BLaER1 (cell line): ENCODE results near the gene TRIM65.

Experiments
- H3K27ac ChIP-seq: shearing (Covaris generic); formaldehyde crosslinking; 2 replicates; pipeline ENCODE4 v1.8.1; 2022
- H3K27me3 ChIP-seq: shearing (Covaris generic); formaldehyde crosslinking; 2 replicates; pipeline ENCODE4 v1.8.1; 2022
- H3K36me3 ChIP-seq: shearing (Covaris generic); formaldehyde crosslinking; 2 replicates; pipeline ENCODE4 v1.8.1; 2022
- H3K4me1 ChIP-seq: shearing (Covaris generic); formaldehyde crosslinking; 2 replicates; pipeline ENCODE4 v1.8.1; 2022
- H3K4me2 ChIP-seq: shearing (Covaris generic); formaldehyde crosslinking; 2 replicates; pipeline ENCODE4 v1.8.1; 2022
- H3K4me3 ChIP-seq: shearing (Covaris generic); formaldehyde crosslinking; 2 replicates; pipeline ENCODE4 v1.8.1; 2022
- H3K9ac ChIP-seq: shearing (Covaris generic); formaldehyde crosslinking; 2 replicates; pipeline ENCODE4 v1.8.1; 2022
- H3K9me3 ChIP-seq: shearing (Covaris generic); formaldehyde crosslinking; 2 replicates; pipeline ENCODE4 v1.8.1; 2022
- H4K20me1 ChIP-seq: shearing (Covaris generic); formaldehyde crosslinking; 2 replicates; pipeline ENCODE4 v1.8.1; 2022
- Cebpa-rat ChIP-seq: shearing (Covaris generic); IDR thresholded peaks from 2 replicates; pipeline ENCODE4 v1.8.1; 2022

The TRIM65 gene

DNA sequence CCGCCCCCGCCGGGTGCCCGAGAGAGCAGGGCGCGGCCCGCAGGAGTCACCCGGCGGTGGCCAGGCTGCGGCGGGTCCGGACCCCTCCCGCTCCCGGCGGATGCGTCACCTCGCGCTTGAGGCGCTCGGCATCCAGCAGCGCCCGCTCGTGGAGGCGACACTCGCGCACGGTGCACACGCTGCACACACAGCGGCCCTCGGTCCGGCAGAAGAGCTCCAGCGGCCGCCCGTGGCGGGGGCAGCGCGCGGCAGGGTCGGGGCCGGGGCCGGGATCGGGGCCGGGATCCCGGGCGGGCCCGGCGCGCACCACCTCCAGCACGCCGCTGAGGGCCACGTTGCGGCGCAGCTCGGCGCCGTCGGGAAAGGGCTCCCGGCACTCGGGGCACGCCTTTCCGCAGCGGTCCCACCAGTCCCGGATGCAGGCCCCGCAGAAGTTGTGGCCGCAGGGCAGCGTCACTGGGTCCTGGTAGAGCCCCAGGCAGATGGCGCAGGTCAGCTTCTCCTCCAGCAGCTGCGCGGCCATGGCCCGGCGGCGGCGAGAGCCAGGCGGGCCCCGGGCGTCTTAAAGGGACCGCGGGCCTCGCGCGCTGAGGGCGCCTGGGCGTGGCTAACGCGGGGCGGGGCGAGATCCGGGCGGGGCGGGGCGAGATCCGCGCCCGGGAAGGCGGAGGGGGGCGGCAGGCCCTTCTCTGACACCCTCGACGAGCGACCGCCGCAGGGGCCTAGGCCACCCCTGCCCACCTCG lies at the start of gene TRIM65:
Gene TRIM65 (minus strand): TSS at position 537 of the 745 bp plus-strand sequence. CDS start 14 bp downstream, at position 523.
- Histone ChIP-seq H4K20me1 (peaks cover 35% of the 10 kb centered on the region), H3K36me3 (peaks cover 53% of the 10 kb centered on the region), H3K9me3 (no peaks in the 10 kb centered on the region), H3K4me3 (peak within 1 kb of the TSS; percentile 90), H3K27ac (peak within 1 kb of the TSS; percentile 96), H3K27me3 (no peaks in the 10 kb centered on the region), H3K9ac (peak within 1 kb of the TSS; percentile 91), H3K4me1 (peaks cover 50% of the 10 kb centered on the region), H3K4me2 (peak within 1 kb of the TSS; percentile 98)
- no peak for TF ChIP-seq Cebpa-rat

DNA sequence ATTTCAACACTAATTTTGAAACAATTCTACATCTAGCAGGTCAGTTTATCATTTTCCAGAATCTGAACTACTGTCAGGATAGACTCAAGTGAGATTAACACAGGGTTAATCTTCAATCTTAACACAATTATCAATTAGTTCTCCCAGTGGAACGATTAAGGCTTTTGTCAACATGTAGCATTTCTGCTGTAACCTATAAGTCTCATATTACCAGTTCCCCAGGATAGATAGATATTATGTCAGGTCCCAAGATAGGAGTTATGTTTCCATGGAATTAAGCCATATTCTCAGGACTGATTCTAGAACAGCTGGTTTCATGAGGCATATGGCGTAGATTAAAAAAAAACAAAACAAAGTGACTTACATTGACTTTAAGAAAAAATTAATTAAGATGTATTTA lies 48.5 kb upstream of the TRIM65 start:
- H3K27me3 ChIP-seq: no peaks in the 10 kb centered on the region
- peaks cover 66% of the 10 kb centered on the region for H3K36me3 ChIP-seq
- no peaks in the 10 kb centered on the region for H3K9me3 ChIP-seq
- no peak overlapping the region for H3K4me3 ChIP-seq
- no peak overlapping the region for H3K9ac ChIP-seq
- H4K20me1 ChIP-seq: no peaks in the 10 kb centered on the region
- no peak overlapping the region for H3K4me2 ChIP-seq
- TF ChIP-seq Cebpa-rat: no peak
- H3K4me1 ChIP-seq: peaks cover 24% of the 10 kb centered on the region
- no peak overlapping the region for H3K27ac ChIP-seq

GRCh38 chr17:75943491-75943890 lies 46.7 kb upstream of the TRIM65 start:
- no peaks in the 10 kb centered on the region for H3K9me3 ChIP-seq
- H3K36me3 ChIP-seq: peaks cover 49% of the 10 kb centered on the region
- H3K4me2 ChIP-seq: no peak overlapping the region
- no peaks in the 10 kb centered on the region for H3K27me3 ChIP-seq
- H3K4me1 ChIP-seq: peaks cover 20% of the 10 kb centered on the region
- H3K27ac ChIP-seq: no peak overlapping the region
- no peak for TF ChIP-seq Cebpa-rat
- no peak overlapping the region for H3K4me3 ChIP-seq
- H4K20me1 ChIP-seq: no peaks in the 10 kb centered on the region
- no peak overlapping the region for H3K9ac ChIP-seq

GRCh38 chr17:75942473-75942872 lies 45.7 kb upstream of the TRIM65 start:
- Histone ChIP-seq H3K27me3 (no peaks in the 10 kb centered on the region), H3K9me3 (no peaks in the 10 kb centered on the region), H3K36me3 (peaks cover 39% of the 10 kb centered on the region), H3K27ac (no peak overlapping the region), H3K4me2 (no peak overlapping the region), H3K4me1 (peaks cover 20% of the 10 kb centered on the region), H3K4me3 (no peak overlapping the region), H4K20me1 (no peaks in the 10 kb centered on the region), H3K9ac (no peak overlapping the region)
- TF ChIP-seq Cebpa-rat: no peak

- Histone ChIP-seq H3K9ac (no peak overlapping the region), H3K4me2 (peak overlapping the region; percentile 95), H4K20me1 (no peaks in the 10 kb centered on the region), H3K27ac (no peak overlapping the region), H3K4me1 (peaks cover 20% of the 10 kb centered on the region), H3K9me3 (no peaks in the 10 kb centered on the region), H3K36me3 (peaks cover 28% of the 10 kb centered on the region), H3K27me3 (no peaks in the 10 kb centered on the region), H3K4me3 (peak overlapping the region; percentile 85)
- no peak for TF ChIP-seq Cebpa-rat
Measured at GRCh38 chr17:75941442-75941819, 44.7 kb upstream of the TRIM65 start.

DNA sequence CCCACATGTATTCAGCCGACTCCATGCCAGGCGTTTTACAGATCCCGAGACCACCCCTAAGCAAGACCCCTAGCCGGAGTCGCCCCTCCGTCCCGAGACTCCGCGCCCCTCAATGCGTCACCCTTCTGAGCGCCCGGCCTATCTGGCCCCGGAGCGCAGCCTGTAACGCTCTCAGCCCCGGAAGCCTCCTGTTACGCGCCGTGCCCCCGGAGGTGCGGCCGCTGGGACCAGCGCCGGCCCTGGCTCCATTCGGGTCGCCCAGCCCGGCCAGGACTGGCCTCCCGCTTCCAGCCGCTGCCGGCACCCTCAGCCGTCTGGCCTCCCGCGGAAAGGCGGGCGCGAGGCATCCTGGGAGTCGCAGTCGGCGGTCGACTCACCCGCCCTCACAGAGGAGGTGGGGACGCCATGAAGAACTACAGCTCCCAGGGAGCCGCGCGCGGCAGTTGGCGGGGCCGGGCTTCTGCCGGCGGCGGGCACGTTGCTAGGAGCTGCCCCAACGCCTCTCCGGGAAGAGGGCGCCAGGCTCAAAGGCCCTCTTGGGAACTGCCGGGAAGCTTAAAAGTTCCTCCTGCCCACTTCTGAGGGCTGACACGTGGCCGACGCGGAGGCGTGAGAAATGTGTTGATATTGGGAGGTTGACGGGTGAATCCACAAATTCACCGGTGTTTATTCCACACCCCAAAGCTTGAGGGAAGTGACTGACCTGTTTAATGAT lies 44.1 kb upstream of the TRIM65 start, which contains the start of gene FBF1:
Gene FBF1 (minus strand): TSS at position 316 of the 715 bp plus-strand sequence. CDS start 2,893 bp downstream, outside the sequence.
- Histone ChIP-seq H4K20me1 (no peaks in the 10 kb centered on the region), H3K4me2 (peak within 1 kb of the TSS; percentile 95), H3K27me3 (no peaks in the 10 kb centered on the region), H3K36me3 (peaks cover 23% of the 10 kb centered on the region), H3K4me1 (peaks cover 20% of the 10 kb centered on the region), H3K4me3 (peak within 1 kb of the TSS; percentile 85), H3K9ac (peak within 1 kb of the TSS; percentile 88), H3K9me3 (no peaks in the 10 kb centered on the region), H3K27ac (peak within 1 kb of the TSS; percentile 81)
- TF ChIP-seq Cebpa-rat: no peak

DNA sequence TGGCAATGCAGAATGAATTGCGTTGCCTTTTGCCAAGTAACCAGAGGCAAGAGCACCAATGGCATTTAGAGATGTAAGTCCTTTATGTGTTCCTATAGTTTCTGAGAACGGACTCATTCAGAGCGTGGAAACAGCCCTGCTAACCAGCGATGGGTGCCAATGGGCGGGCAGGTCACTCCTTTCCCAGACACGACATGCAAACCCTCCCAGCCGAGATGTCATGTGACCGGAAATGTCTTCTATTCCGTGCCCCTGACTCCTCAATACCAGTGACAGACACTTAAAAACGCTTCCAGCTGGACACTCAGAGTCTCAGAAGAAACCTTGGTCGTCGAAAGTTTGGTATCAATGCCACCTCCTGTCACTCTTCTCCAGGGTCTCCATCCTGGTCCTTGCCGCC lies 40.9 kb upstream of the TRIM65 start:
- no peak overlapping the region for H3K9ac ChIP-seq
- no peaks in the 10 kb centered on the region for H4K20me1 ChIP-seq
- H3K4me1 ChIP-seq: peaks cover 20% of the 10 kb centered on the region
- H3K4me2 ChIP-seq: no peak overlapping the region
- H3K27ac ChIP-seq: no peak overlapping the region
- no peak overlapping the region for H3K4me3 ChIP-seq
- 0 out of 2 replicates have a peak, but pooled peaks cover under 1% of the 10 kb centered on the region for H3K36me3 ChIP-seq
- no peaks in the 10 kb centered on the region for H3K9me3 ChIP-seq
- no peak for TF ChIP-seq Cebpa-rat
- H3K27me3 ChIP-seq: no peaks in the 10 kb centered on the region

GRCh38 chr17:75933808-75934207 lies 37.1 kb upstream of the TRIM65 start:
- Histone ChIP-seq H3K4me3 (no peak overlapping the region), H3K27ac (no peak overlapping the region), H3K36me3 (no peaks in the 10 kb centered on the region), H3K9ac (no peak overlapping the region), H3K27me3 (no peaks in the 10 kb centered on the region), H3K4me2 (no peak overlapping the region), H3K4me1 (peaks cover 7% of the 10 kb centered on the region; the same call in 1 of the 2 replicates), H4K20me1 (no peaks in the 10 kb centered on the region), H3K9me3 (no peaks in the 10 kb centered on the region)
- TF ChIP-seq Cebpa-rat: no peak

DNA sequence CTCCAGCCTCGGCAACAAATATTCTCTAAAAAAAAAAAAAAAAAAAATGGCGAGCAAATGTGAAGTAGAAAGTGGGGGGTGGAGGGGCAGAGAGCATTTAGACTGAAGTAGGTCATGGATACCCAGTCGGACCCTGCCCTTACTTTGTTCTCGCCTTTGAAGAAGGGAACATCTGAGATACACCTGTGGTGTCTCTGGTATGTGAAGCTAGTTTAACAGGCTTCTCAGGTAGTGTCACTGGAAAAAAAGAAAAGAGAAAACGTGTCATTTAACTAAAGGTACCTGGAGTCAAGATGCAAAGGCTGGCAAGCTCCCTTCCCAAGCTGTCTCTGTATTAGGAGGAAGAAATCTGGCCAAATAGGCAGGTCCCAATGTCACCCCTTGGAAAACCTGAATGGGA lies 36.1 kb upstream of the TRIM65 start:
- no peak for TF ChIP-seq Cebpa-rat
- Histone ChIP-seq H3K9ac (no peak overlapping the region), H3K27ac (no peak overlapping the region), H3K36me3 (no peaks in the 10 kb centered on the region), H3K4me2 (no peak overlapping the region), H3K4me3 (no peak overlapping the region), H3K27me3 (no peaks in the 10 kb centered on the region), H3K4me1 (peaks cover 7% of the 10 kb centered on the region; the same call in 1 of the 2 replicates), H3K9me3 (no peaks in the 10 kb centered on the region), H4K20me1 (no peaks in the 10 kb centered on the region)

- H3K4me1 ChIP-seq: peaks cover 7% of the 10 kb centered on the region; the same call in 1 of the 2 replicates
- TF ChIP-seq Cebpa-rat: no peak
- no peak overlapping the region for H3K4me3 ChIP-seq
- no peak overlapping the region for H3K9ac ChIP-seq
- H3K27ac ChIP-seq: no peak overlapping the region
- no peaks in the 10 kb centered on the region for H3K9me3 ChIP-seq
- H3K4me2 ChIP-seq: no peak overlapping the region
- peaks cover 2% of the 10 kb centered on the region; the same call in 1 of the 2 replicates for H3K36me3 ChIP-seq
- H3K27me3 ChIP-seq: no peaks in the 10 kb centered on the region
- H4K20me1 ChIP-seq: no peaks in the 10 kb centered on the region
Measured at GRCh38 chr17:75931062-75931461, 34.3 kb upstream of the TRIM65 start.
